H9 (cell line): ENCODE measurements around the gene MTOR. TPM values are rescaled to one million over a fixed set of nuclear protein-coding genes. Genes with fewer than 3 reads are reported as not detected.

Source experiments
- DNase-seq: peaks from one replicate; pipeline ENCODE4 v3.0.0-alpha.2; 2017
- H2AFZ ChIP-seq: one replicate; pipeline ENCODE4 v1.6.1; 2013; ENCODE audit warnings: mild to moderate bottlenecking, low read length, control low read depth, moderate library complexity
- H2AK5ac ChIP-seq: 2 replicates; pipeline ENCODE4 v1.6.1; 2013; ENCODE audit warnings: low read length, control low read depth, mixed read lengths; ENCODE audit not compliant: insufficient read length
- H2BK120ac ChIP-seq: one replicate; pipeline ENCODE4 v1.6.1; 2013; ENCODE audit warnings: low read depth, mild to moderate bottlenecking, low read length, control low read depth, inconsistent platforms; ENCODE audit not compliant: poor library complexity, severe bottlenecking
- H2BK12ac ChIP-seq: 2 replicates; pipeline ENCODE4 v1.6.1; 2013; ENCODE audit warnings: low read length, control low read depth, mixed read lengths, low read depth; ENCODE audit not compliant: insufficient read length
- H2BK15ac ChIP-seq: 2 replicates; pipeline ENCODE4 v1.6.1; 2013; ENCODE audit warnings: low read depth, low read length, control low read depth
- H2BK20ac ChIP-seq: one replicate; pipeline ENCODE4 v1.6.1; 2013; ENCODE audit warnings: low read depth, mild to moderate bottlenecking, low read length, control low read depth, inconsistent platforms; ENCODE audit not compliant: poor library complexity, severe bottlenecking
- H2BK5ac ChIP-seq: 2 replicates; pipeline ENCODE4 v1.6.1; 2013; ENCODE audit warnings: low read length, control low read depth, mixed read lengths; ENCODE audit not compliant: insufficient read length
- H3K14ac ChIP-seq: 2 replicates; pipeline ENCODE4 v1.6.1; 2013; ENCODE audit warnings: low read length, control low read depth; ENCODE audit not compliant: insufficient read depth
- H3K18ac ChIP-seq: 2 replicates; pipeline ENCODE4 v1.6.1; 2013; ENCODE audit warnings: low read depth, mild to moderate bottlenecking, mixed read lengths, low read length, control low read depth; ENCODE audit not compliant: insufficient read length
- H3K23ac ChIP-seq: 2 replicates; pipeline ENCODE4 v1.6.1; 2013; ENCODE audit warnings: low read length, control low read depth, mixed read lengths, low read depth; ENCODE audit not compliant: insufficient read length
- H3K23me2 ChIP-seq: 2 replicates; pipeline ENCODE4 v1.6.1; 2013; ENCODE audit warnings: low read depth, mild to moderate bottlenecking, mixed read lengths, low read length, control low read depth; ENCODE audit not compliant: insufficient read length, poor library complexity, severe bottlenecking
- H3K27ac ChIP-seq: 2 replicates; pipeline ENCODE4 v1.5.1; 2013; ENCODE audit warnings: low read length, control low read depth, mixed read lengths, low read depth; ENCODE audit not compliant: insufficient read length
- H3K27me3 ChIP-seq: 2 replicates; pipeline ENCODE4 v1.6.1; 2013; ENCODE audit warnings: low read length, control low read depth, inconsistent platforms; ENCODE audit not compliant: insufficient read depth
- H3K4ac ChIP-seq: 2 replicates; pipeline ENCODE4 v1.6.1; 2013; ENCODE audit warnings: low read depth, mild to moderate bottlenecking, control low read depth, inconsistent platforms, low read length, moderate library complexity
- H3K4me1 ChIP-seq: 2 replicates; pipeline ENCODE4 v1.6.1; 2013; ENCODE audit warnings: low read length, control low read depth, inconsistent platforms; ENCODE audit not compliant: insufficient read depth
- H3K4me2 ChIP-seq: 2 replicates; pipeline ENCODE4 v1.6.1; 2013; ENCODE audit warnings: low read length, control low read depth, mixed read lengths; ENCODE audit not compliant: insufficient read length, insufficient read depth
- H3K56ac ChIP-seq: 2 replicates; pipeline ENCODE4 v1.6.1; 2013; ENCODE audit warnings: low read depth, mild to moderate bottlenecking, mixed read lengths, low read length, control low read depth; ENCODE audit not compliant: insufficient read length
- H3K79me1 ChIP-seq: 2 replicates; pipeline ENCODE4 v1.6.1; 2013; ENCODE audit warnings: low read depth, mild to moderate bottlenecking, moderate library complexity, low read length, control low read depth, inconsistent platforms; ENCODE audit not compliant: insufficient read depth, poor library complexity, severe bottlenecking
- H3K79me2 ChIP-seq: 2 replicates; pipeline ENCODE4 v1.6.1; 2013; ENCODE audit warnings: low read length, control low read depth, inconsistent platforms; ENCODE audit not compliant: insufficient read depth
- H3K9ac ChIP-seq: 2 replicates; pipeline ENCODE4 v1.6.1; 2013; ENCODE audit warnings: low read length, control low read depth, mixed read lengths; ENCODE audit not compliant: insufficient read length; ENCODE audit errors: extremely low read depth
- H3K9me3 ChIP-seq: one replicate; pipeline ENCODE4 v1.6.1; 2013; ENCODE audit warnings: low read depth, low read length, inconsistent platforms; ENCODE audit not compliant: control insufficient read depth
- H3T11ph ChIP-seq: one replicate; pipeline ENCODE4 v1.6.1; 2013; ENCODE audit warnings: mild to moderate bottlenecking, low read length, control low read depth, inconsistent platforms
- H4K20me1 ChIP-seq: one replicate; pipeline ENCODE4 v1.6.1; 2013; ENCODE audit not compliant: control insufficient read depth, insufficient read length, insufficient read depth
- H4K5ac ChIP-seq: 2 replicates; pipeline ENCODE4 v1.6.1; 2013; ENCODE audit warnings: low read depth, mild to moderate bottlenecking, mixed read lengths, low read length, control low read depth; ENCODE audit not compliant: insufficient read length
- H4K8ac ChIP-seq: replicated peaks from 2 replicates; pipeline ENCODE4 v1.6.1; 2013; ENCODE audit warnings: low read length, control low read depth, mixed read lengths, low read depth; ENCODE audit not compliant: insufficient read length
- H4K91ac ChIP-seq: 2 replicates; pipeline ENCODE4 v1.6.1; 2013; ENCODE audit warnings: low read depth, mild to moderate bottlenecking, moderate library complexity, mixed read lengths, low read length, control low read depth; ENCODE audit not compliant: insufficient read length
- H3K27ac Mint-ChIP-seq, 3 experiments: 2 replicates in 2 of 3; 3 replicates in 1 of 3; pipeline ENCODE4 v1.8.0; 2020 to 2021; ENCODE audit warnings: mixed read lengths in 3 of 3, mild to moderate bottlenecking in 1 of 3, moderate library complexity in 1 of 3
- H3K27me3 Mint-ChIP-seq: 2 replicates; pipeline ENCODE4 v1.8.0; 2021; ENCODE audit warnings: low read depth, mild to moderate bottlenecking, moderate library complexity, mixed read lengths
- H3K36me3 Mint-ChIP-seq, 3 experiments: 2 replicates in 2 of 3; 3 replicates in 1 of 3; pipeline ENCODE4 v1.8.0; 2020 to 2021; ENCODE audit warnings: low read depth in 3 of 3, mixed read lengths in 3 of 3; ENCODE audit not compliant: insufficient read depth in 1 of 3
- H3K4me1 Mint-ChIP-seq, 2 experiments: 2 replicates each; pipeline ENCODE4 v1.8.0; 2020; ENCODE audit warnings: mixed read lengths in 2 of 2
- H3K4me3 Mint-ChIP-seq, 2 experiments: 2 replicates in 1 of 2; 3 replicates in 1 of 2; pipeline ENCODE4 v1.8.0; 2020 to 2021; ENCODE audit warnings: mild to moderate bottlenecking in 2 of 2, mixed read lengths in 2 of 2, moderate library complexity in 1 of 2
- H3K9me3 Mint-ChIP-seq, 2 experiments: 2 replicates in 1 of 2; 3 replicates in 1 of 2; pipeline ENCODE4 v1.8.0; 2020; ENCODE audit warnings: mild to moderate bottlenecking in 2 of 2, mixed read lengths in 2 of 2, moderate library complexity in 1 of 2
- CTCF ChIP-seq: fragments of 200-600 bp; sonication (generic); conservative IDR thresholded peaks from 3 replicates; pipeline ENCODE4 v1.8.0; 2021; ENCODE audit warnings: antibody characterized with exemption, mild to moderate bottlenecking
- WGBS: extraction: QIAGEN DNeasy Blood & Tissue Kit; methylation state at CpG from one replicate; pipeline ENCODE4 v1.1.7; 2013; ENCODE audit warnings: missing lambda C conversion rate, low lambda C conversion rate, mixed read lengths; ENCODE audit not compliant: insufficient read length; ENCODE audit errors: extremely low coverage; 5-methylcytosine and 5-hydroxymethylcytosine counted together
- total RNA-seq: library from RNA; stranded (reverse); gene quantifications from 2 replicates; pipeline ENCODE4 v1.2.1, GENCODE V29; 2021

Gene MTOR
- total RNA-seq, 1 experiment from 2014 or later: 67.5 TPM

GRCh38 chr1:11134251-11134897 is 128.0 kb downstream of the MTOR start:
- no peak overlapping the region for H3K27ac ChIP-seq
- no peak overlapping the region for H2BK5ac ChIP-seq
- TF ChIP-seq CTCF: no peak
- H4K5ac ChIP-seq: no peak overlapping the region
- WGBS: no CpG with 5 or more reads among the region's 5 CpGs
- no peaks in the 10 kb centered on the region for H3K79me2 ChIP-seq
- peaks cover 17 to 80% (median 66%) of the 10 kb centered on the region in 3 experiments; a peak in 6 of 7 replicates for H3K36me3 Mint-ChIP-seq
- no peaks in the 10 kb centered on the region for H3K4me1 ChIP-seq
- no peaks in the 10 kb centered on the region for H3K23me2 ChIP-seq
- no peaks in the 10 kb centered on the region for H3K4me1 Mint-ChIP-seq
- H3K27me3 ChIP-seq: no peaks in the 10 kb centered on the region; the same call in 1 of the 2 replicates
- H3K23ac ChIP-seq: no peak overlapping the region
- H3K4me2 ChIP-seq: no peak overlapping the region
- no peak overlapping the region for H3T11ph ChIP-seq
- no peaks in the 10 kb centered on the region for H3K9me3 Mint-ChIP-seq
- DNase-seq: no peak
- H2BK120ac ChIP-seq: no peak overlapping the region
- H3K79me1 ChIP-seq: no peaks in the 10 kb centered on the region
- H3K18ac ChIP-seq: no peak overlapping the region
- peak overlapping the region in 1 of 3 experiments; percentile 23; a peak in 1 of 7 replicates for H3K27ac Mint-ChIP-seq
- no peak overlapping the region for H3K4ac ChIP-seq
- no peak overlapping the region for H2BK15ac ChIP-seq
- H2BK20ac ChIP-seq: no peak overlapping the region
- H4K91ac ChIP-seq: no peak overlapping the region
- no peaks in the 10 kb centered on the region; the same call in 1 of the 2 replicates for H3K27me3 Mint-ChIP-seq
- no peak overlapping the region for H4K8ac ChIP-seq
- H3K9me3 ChIP-seq: no peaks in the 10 kb centered on the region
- no peak overlapping the region; the same call in 1 of the 2 replicates for H3K14ac ChIP-seq
- H2AFZ ChIP-seq: no peak overlapping the region
- H4K20me1 ChIP-seq: no peaks in the 10 kb centered on the region
- H3K9ac ChIP-seq: no peak overlapping the region
- H3K4me3 Mint-ChIP-seq: no peak overlapping the region
- H3K56ac ChIP-seq: no peak overlapping the region
- H2BK12ac ChIP-seq: no peak overlapping the region
- H2AK5ac ChIP-seq: no peak overlapping the region
